Measurements from ENCODE around the gene RNF115. TPM values are rescaled to one million over a fixed set of nuclear protein-coding genes. Genes with fewer than 3 reads are reported as not detected.
"Not testable (repeated sequence)": the region's sequence is repeated elsewhere in the genome, so short reads cannot be mapped to it uniquely, and the experiment has no call there.

The RNF115 gene
- total and polyA plus RNA-seq, 2 donors (not counting 1 experiment from before 2014, with no cell fraction given) = 4.6 to 19.8 TPM

GRCh38 chr1:145818095-145818494 lies 5.8 kb downstream of the RNF115 start:
- CTCF ChIA-PET; H3K4me3 ChIP-seq (ENCODE audit: control extremely low read depth in 1 of 5, extremely low read depth in 1 of 5, insufficient read depth in 1 of 5, low read depth in 2 of 5, low read length in 4 of 5); H3K4me1 ChIP-seq (ENCODE audit: control insufficient read depth in 2 of 2, insufficient read depth in 2 of 2, low read length in 2 of 2); intact Hi-C loops (cut with micrococcal nuclease); H3K9me3 ChIP-seq (ENCODE audit: control extremely low read depth in 1 of 3, control insufficient read depth in 2 of 3, insufficient read depth in 1 of 3, low read length in 2 of 3); POLR2A ChIA-PET; H3K27me3 ChIP-seq (replicated peaks in 1 of 4; ENCODE audit: control extremely low read depth in 1 of 4, control insufficient read depth in 3 of 4, insufficient read depth in 4 of 4, low read length in 3 of 4); H3K9ac ChIP-seq (ENCODE audit: low read length); H3K4me1 Mint-ChIP-seq; H3K79me2 ChIP-seq (ENCODE audit: control insufficient read depth, insufficient read depth, low read length); H3K4me3 Mint-ChIP-seq; H3K9me3 Mint-ChIP-seq (ENCODE audit: insufficient read depth); H4K20me1 ChIP-seq (ENCODE audit: control insufficient read depth, insufficient read depth, low read length, poor library complexity, severe bottlenecking); DNase-seq; H3K27ac ChIP-seq (ENCODE audit: low read length in 2 of 2); H2AFZ ChIP-seq (ENCODE audit: insufficient read depth, low read depth, low read length, poor library complexity, severe bottlenecking); ATAC-seq (ENCODE audit: low read depth); H3K36me3 ChIP-seq (replicated peaks in 1 of 2; ENCODE audit: control extremely low read depth in 1 of 2, control insufficient read depth in 1 of 2, extremely low read depth in 1 of 2, insufficient read depth in 2 of 2, low read length in 1 of 2); H3K27ac Mint-ChIP-seq; H3K27me3 Mint-ChIP-seq; H3K4me2 ChIP-seq (replicated peaks; ENCODE audit: low read depth, low read length, poor library complexity, severe bottlenecking): not testable (repeated sequence)
- WGBS (ENCODE audit: insufficient coverage) = no CpG with 5 or more reads among the region's 6 CpGs

GRCh38 chr1:145812977-145813810 lies 10.7 kb downstream of the RNF115 start:
- H3K9me3 Mint-ChIP-seq (ENCODE audit: insufficient read depth); H3K27me3 ChIP-seq (replicated peaks in 1 of 4; ENCODE audit: control extremely low read depth in 1 of 4, control insufficient read depth in 3 of 4, insufficient read depth in 4 of 4, low read length in 3 of 4); H3K4me1 Mint-ChIP-seq; DNase-seq; ATAC-seq (ENCODE audit: low read depth); H3K4me1 ChIP-seq (ENCODE audit: control insufficient read depth in 2 of 2, insufficient read depth in 2 of 2, low read length in 2 of 2); H3K79me2 ChIP-seq (ENCODE audit: control insufficient read depth, insufficient read depth, low read length); H3K4me2 ChIP-seq (replicated peaks; ENCODE audit: low read depth, low read length, poor library complexity, severe bottlenecking); H2AFZ ChIP-seq (ENCODE audit: insufficient read depth, low read depth, low read length, poor library complexity, severe bottlenecking); POLR2A ChIA-PET; H4K20me1 ChIP-seq (ENCODE audit: control insufficient read depth, insufficient read depth, low read length, poor library complexity, severe bottlenecking); H3K9me3 ChIP-seq (ENCODE audit: control extremely low read depth in 1 of 3, control insufficient read depth in 2 of 3, insufficient read depth in 1 of 3, low read length in 2 of 3); CTCF ChIA-PET; H3K27ac Mint-ChIP-seq; H3K4me3 Mint-ChIP-seq; H3K9ac ChIP-seq (ENCODE audit: low read length); H3K27me3 Mint-ChIP-seq; H3K36me3 ChIP-seq (replicated peaks in 1 of 2; ENCODE audit: control extremely low read depth in 1 of 2, control insufficient read depth in 1 of 2, extremely low read depth in 1 of 2, insufficient read depth in 2 of 2, low read length in 1 of 2); intact Hi-C loops (cut with micrococcal nuclease); H3K4me3 ChIP-seq (ENCODE audit: control extremely low read depth in 1 of 5, extremely low read depth in 1 of 5, insufficient read depth in 1 of 5, low read depth in 2 of 5, low read length in 4 of 5); H3K27ac ChIP-seq (ENCODE audit: low read length in 2 of 2): not testable (repeated sequence)
- WGBS (ENCODE audit: insufficient coverage) = no CpG with 5 or more reads among the region's 6 CpGs
